ENCODE results near the gene CALR. TPM values are rescaled to one million over a fixed set of nuclear protein-coding genes. Genes with fewer than 3 reads are reported as not detected.
A peak's percentile ranks its signal among the peaks of the same experiment; 100 is the strongest.

The CALR gene
- polyA plus RNA-seq, 1 donor (not counting 4 experiments of a cell fraction or from before 2014, with no cell fraction given): 899 TPM

- Histone ChIP-seq H3K36me3 (ENCODE audit: control insufficient read depth in 2 of 2, extremely low read depth in 1 of 2, insufficient read depth in 2 of 2, low read length in 2 of 2) (peaks cover 1 to 4% of the 10 kb centered on the region in 2 experiments), H3K9me1 (ENCODE audit: control insufficient read depth, extremely low read depth, insufficient read depth, low read length) (no peaks in the 10 kb centered on the region), H2AFZ (ENCODE audit: control insufficient read depth, low read length) (no peak overlapping the region), H4K20me1 (ENCODE audit: control insufficient read depth, extremely low read depth, insufficient read depth, low read length) (no peaks in the 10 kb centered on the region), H3K9ac (ENCODE audit: control insufficient read depth, extremely low read depth, insufficient read depth, low read length) (no peak overlapping the region), H3K79me2 (ENCODE audit: control insufficient read depth, insufficient read depth, low read length) (peaks cover 25% of the 10 kb centered on the region), H3K27ac (ENCODE audit: control insufficient read depth, insufficient read depth, low read length) (no peak overlapping the region), H3K4me1 (ENCODE audit: control insufficient read depth, extremely low read depth, insufficient read depth, low read length) (peaks cover 18% of the 10 kb centered on the region), H3K9me3 (ENCODE audit: control insufficient read depth, low read depth, low read length) (no peaks in the 10 kb centered on the region), H3K4me2 (ENCODE audit: control insufficient read depth, extremely low read depth, insufficient read depth, low read depth, low read length) (no peak overlapping the region), H3K27me3 (ENCODE audit: control insufficient read depth, extremely low read depth, insufficient read depth, low read length) (no peaks in the 10 kb centered on the region), H3K4me3 (ENCODE audit: control insufficient read depth in 2 of 3, extremely low read depth in 1 of 3, insufficient read depth in 2 of 3, low read depth in 1 of 3, low read length in 3 of 3) (no peak overlapping the region)
- DNase-seq (ENCODE audit: low read depth, low spot score): no peak
- TF ChIP-seq CTCF (optimal IDR thresholded peaks at IDR 0.05 in 1 of 3, IDR thresholded peaks at IDR 0.05 in 1 of 3, conservative IDR thresholded peaks at IDR 0.05 in 1 of 3; ENCODE audit: extremely low read depth in 1 of 3, insufficient read depth in 2 of 3, low read length in 3 of 3): no peak
- TF ChIP-seq EZH2 (IDR thresholded peaks at IDR 0.05; ENCODE audit: low read length): no peak
- no peak for FAIRE-seq
- dilution Hi-C loops (cut with MboI; ENCODE audit: extremely low pct_ligation_motif_present, low sequenced_read_pairs): no loop called here
Observed at GRCh38 chr19:12959481-12959880, 21.1 kb downstream of the CALR start.

GRCh38 chr19:12965017-12965811 is 26.8 kb downstream of the CALR start:
- H3K79me2 ChIP-seq (ENCODE audit: control insufficient read depth, insufficient read depth, low read length): no peaks in the 10 kb centered on the region
- peak overlapping the region; percentile 76 for H3K9ac ChIP-seq (ENCODE audit: control insufficient read depth, extremely low read depth, insufficient read depth, low read length)
- FAIRE-seq: peak; percentile 5
- H3K4me3 ChIP-seq (ENCODE audit: control insufficient read depth in 2 of 3, extremely low read depth in 1 of 3, insufficient read depth in 2 of 3, low read depth in 1 of 3, low read length in 3 of 3): peak overlapping the region; percentile 46 to 77 (median 75)
- H3K4me1 ChIP-seq (ENCODE audit: control insufficient read depth, extremely low read depth, insufficient read depth, low read length): peaks cover 4% of the 10 kb centered on the region
- TF ChIP-seq EZH2 (IDR thresholded peaks at IDR 0.05; ENCODE audit: low read length) (no peak), CTCF (optimal IDR thresholded peaks at IDR 0.05 in 1 of 3, IDR thresholded peaks at IDR 0.05 in 1 of 3, conservative IDR thresholded peaks at IDR 0.05 in 1 of 3; ENCODE audit: extremely low read depth in 1 of 3, insufficient read depth in 2 of 3, low read length in 3 of 3) (peak; percentile 72 to 97 (median 94))
- no peak for DNase-seq (ENCODE audit: low read depth, low spot score)
- no peaks in the 10 kb centered on the region for H3K9me3 ChIP-seq (ENCODE audit: control insufficient read depth, low read depth, low read length)
- dilution Hi-C loops (cut with MboI; ENCODE audit: extremely low pct_ligation_motif_present, low sequenced_read_pairs): no loop called here
- peak overlapping the region; percentile 99 for H3K4me2 ChIP-seq (ENCODE audit: control insufficient read depth, extremely low read depth, insufficient read depth, low read depth, low read length)
- H3K27ac ChIP-seq (ENCODE audit: control insufficient read depth, insufficient read depth, low read length): peak overlapping the region; percentile 67
- H4K20me1 ChIP-seq (ENCODE audit: control insufficient read depth, extremely low read depth, insufficient read depth, low read length): no peaks in the 10 kb centered on the region
- peak overlapping the region; percentile 100 for H2AFZ ChIP-seq (ENCODE audit: control insufficient read depth, low read length)
- no peaks in the 10 kb centered on the region for H3K9me1 ChIP-seq (ENCODE audit: control insufficient read depth, extremely low read depth, insufficient read depth, low read length)
- no peaks in the 10 kb centered on the region for H3K27me3 ChIP-seq (ENCODE audit: control insufficient read depth, extremely low read depth, insufficient read depth, low read length)
- H3K36me3 ChIP-seq (ENCODE audit: control insufficient read depth in 2 of 2, extremely low read depth in 1 of 2, insufficient read depth in 2 of 2, low read length in 2 of 2): no peaks in the 10 kb centered on the region

All from keratinocyte (primary cell).